SW480 (cell line): Measurements from ENCODE around the gene CLEC2A.
"Not testable (repeated sequence)": the region's sequence is repeated elsewhere in the genome, so short reads cannot be mapped to it uniquely, and the experiment has no call there.

Source experiments
- DNase-seq: peaks from one replicate; pipeline ENCODE4 v3.0.0-alpha.2; 2016; ENCODE audit warnings: low spot score

CLEC2A gene

DNA sequence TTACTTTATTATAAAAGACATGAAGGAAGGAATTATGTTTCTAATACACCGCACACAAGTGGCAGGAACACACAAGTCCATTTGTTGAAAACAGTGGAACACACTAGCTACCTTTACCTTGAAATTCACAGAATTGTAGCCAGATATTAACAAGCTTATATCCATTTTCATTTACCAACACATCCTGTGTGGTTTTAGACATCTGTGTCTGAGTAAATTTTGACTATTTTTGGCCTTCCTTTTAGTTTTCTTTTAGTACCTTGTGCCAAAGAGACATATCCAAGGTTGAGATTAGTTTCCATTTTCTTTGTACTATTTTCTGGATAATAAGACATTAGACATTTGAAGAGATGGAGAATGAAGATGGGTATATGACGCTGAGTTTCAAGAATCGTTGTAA, 50.9 kb downstream of the CLEC2A start, which contains the start of gene KLRF2:
TSS of gene KLRF2 (plus strand) at position 244 of the 400 bp plus-strand sequence. CDS start at position 351, 107 bp downstream.
- DNase-seq = no peak

DNA sequence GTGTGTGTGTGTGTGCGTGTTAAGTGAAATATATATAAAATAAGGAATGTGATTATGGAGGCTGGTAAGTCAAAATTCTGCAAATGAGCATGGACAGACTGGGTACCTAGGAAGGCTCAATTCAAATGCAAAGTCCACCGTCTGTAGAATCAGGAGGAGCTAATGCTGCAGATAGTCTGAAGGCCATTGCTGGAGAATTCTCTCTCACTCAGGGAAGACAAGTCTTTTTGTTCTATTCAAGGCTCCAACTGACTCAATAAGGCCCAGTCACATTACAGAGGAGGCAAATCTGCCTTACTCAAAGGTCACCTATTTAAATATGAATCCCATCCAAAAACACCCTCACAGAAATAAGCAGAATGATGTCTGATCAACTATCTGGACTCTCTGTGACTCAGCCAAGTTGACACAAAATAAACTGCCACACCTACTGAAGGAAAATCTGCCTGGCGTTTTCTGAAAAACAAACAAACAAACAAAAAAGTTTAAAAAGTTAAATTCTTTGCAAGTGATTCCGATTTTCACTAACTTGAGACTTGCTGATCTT, 51.6 kb downstream of the CLEC2A start:
- no peak for DNase-seq

DNA sequence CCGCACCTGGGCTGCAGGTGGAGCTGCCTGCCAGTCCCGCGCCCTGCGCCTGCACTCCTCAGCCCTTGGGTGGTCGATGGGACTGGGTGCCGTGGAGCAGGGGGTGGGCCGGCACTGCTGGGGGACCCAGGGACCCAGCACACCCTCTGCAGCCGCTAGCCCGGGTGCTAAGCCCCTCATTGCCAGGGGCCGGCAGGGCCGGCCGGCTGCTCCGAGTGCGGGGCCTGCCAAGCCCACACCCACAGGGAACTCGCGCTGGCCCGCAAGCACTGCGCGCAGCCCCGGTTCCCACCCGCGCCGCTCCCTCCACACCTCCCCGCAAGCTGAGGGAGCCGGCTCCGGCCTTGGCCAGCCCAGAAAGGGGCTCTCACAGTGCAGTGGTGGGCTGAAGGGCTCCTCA, 56.0 kb downstream of the CLEC2A start:
- not testable (repeated sequence) for DNase-seq

DNA sequence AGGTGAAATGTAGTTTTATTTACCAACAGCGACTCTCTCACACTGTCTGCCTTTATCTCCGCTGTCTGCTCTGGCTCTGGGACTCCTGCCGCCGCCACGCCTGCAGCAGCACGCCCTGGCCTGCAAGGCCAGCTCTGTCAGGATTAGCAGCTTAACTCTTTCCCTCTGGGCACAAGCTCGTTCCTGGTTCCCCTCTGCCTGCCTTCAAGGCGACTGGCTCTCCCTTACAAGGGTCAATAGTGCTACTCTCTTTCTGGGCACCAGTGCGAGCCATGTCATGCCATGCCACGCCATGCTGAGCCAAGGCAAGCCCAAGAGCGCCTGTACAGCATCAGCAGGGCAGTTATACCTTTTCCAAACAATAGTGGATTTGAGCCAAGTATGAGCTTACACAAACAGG, 59.4 kb downstream of the CLEC2A start:
- no peak for DNase-seq

DNA sequence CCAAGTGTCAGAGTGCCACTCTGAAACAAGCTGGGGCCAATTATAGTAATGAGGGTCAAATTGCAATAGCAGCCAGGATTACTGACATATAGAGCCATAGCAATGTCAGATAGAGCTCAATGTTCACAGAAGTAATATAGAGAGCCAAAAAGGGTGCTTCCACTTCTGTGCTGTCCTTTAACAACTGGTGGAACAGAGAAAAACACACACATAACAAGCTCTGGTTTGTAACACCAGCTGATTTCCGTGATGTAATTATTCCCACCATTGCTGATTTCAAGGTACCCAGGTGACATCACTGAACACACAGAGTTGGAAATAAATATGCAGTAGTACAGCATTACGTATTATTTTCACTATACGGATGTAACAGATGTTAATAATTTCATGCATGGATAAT, 60.0 kb downstream of the CLEC2A start:
- no peak for DNase-seq

DNA sequence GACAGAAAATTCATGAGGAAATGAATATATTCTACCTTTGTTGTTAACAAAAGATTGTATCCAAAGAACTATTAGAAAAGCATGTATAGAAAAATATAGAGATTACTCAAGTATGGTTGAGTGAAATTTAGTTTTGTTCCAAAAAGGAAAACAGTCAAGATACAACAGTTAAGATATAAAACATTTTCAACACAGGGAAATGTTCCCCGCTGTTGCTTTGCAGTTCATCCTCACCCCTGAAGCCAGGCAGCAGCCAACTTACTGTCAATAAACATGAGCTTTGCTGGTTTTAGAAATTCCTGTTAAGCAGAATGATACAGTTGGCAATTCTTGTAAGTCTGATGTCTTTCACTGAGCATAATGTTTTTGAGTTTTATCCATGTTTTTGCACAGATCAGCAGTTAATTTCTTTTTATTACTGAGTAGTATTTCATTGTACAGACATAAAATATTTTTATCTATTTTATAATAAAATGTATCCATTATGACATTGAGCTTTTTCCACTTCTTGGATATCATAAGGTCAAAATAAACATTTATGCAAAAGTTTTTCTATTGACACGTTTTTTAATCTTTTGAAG, 61.8 kb downstream of the CLEC2A start:
- DNase-seq = no peak

DNA sequence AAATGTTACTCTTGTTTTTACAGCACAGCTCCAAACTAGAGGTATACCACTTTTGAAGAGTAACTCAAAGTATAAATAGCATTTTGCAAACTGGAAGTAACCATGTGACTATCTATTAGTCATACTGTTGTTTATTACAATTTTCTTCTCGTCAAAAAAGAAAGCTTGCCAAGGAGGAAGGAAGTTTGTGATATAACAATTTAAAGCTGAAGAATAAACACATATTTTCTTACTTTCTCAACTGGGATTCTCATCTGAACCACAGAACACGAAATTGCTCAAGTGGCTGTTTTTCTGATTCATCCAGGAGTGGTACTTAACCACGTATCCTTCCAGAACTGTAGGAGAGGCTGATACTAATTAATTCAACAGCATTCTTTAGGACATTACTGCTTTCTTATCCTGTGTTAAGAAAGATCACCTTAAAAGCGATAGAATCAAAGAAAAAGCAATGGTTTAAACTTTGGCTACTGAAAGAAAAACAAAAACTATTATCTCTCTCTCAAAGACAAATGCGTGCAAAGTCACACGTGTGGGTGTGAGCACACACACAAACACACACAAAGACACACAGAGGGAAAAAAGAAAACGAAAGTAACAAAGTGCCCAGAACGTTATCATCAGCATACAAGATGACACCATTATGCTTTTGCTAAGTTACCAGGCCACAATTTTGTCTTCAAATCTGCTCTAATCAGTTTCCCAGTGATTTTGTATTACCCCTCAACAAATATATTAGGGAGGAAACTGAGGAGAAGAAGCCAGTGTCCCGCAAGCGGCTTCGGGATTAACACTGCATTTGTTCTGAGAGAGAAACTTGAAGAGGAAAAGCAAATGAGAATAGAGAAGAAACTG, 62.6 kb downstream of the CLEC2A start, which contains the start of gene CLEC2B:
TSS of gene CLEC2B (minus strand) at position 48 of the 855 bp plus-strand sequence.
- DNase-seq = peak; percentile 33

DNA sequence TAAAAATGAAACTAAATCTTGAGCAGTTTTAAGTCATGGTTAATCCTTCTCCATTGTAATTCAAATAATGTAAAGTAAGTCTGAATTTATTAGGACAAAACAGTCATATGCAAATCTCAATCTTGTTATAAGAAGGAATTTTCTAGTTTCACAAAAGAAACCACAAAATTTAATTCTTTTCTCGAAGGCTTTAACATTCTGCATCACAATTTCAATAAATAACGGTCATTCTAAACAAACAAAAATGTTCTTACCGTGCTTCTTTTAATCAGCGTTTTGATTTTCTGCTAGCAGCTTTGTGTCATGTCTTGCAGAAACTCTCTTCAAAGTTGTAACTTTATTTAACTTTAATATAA, 63.2 kb downstream of the CLEC2A start:
- no peak for DNase-seq

DNA sequence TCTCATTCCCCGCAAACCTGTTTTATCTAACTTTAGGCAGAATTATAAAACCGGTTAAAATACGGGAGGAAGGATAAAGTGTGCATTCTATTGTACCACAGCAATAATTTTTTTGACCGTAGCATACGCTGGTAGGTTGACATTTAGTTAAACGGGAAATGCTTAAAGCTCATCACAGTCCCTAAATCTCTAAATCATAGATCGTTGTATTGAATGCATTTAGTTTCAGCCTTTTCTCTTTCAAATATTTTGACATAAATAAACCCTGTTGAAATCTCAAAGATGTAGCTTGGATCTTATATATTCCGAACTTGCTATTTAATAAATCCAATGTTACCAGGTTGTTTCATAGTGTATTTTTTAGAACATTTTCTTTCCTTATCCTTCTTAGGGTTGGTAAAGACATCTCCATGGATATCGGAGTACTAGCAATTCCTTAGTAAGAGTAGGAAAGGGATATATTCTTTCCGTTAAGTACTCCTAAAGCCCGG, 63.8 kb downstream of the CLEC2A start:
- no peak for DNase-seq

DNA sequence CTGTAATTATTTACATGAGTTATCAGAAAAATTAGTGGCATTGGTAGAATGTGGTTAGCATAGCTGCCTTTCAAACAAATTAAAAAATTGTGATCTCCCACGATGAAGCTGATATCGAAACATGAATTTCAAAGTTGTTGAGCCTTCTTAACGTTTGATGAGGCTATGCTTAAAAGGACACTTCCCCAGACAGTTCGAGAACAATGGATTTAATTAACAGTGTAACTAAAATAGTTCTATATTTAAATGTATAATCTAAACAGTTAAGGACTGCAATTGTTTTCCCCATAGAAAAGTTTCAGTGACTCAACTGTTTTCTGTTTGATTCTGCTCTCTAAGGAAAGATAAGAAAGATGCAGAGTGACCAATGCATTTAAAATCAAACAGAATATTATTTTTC, 64.6 kb downstream of the CLEC2A start:
- DNase-seq = no peak

DNA sequence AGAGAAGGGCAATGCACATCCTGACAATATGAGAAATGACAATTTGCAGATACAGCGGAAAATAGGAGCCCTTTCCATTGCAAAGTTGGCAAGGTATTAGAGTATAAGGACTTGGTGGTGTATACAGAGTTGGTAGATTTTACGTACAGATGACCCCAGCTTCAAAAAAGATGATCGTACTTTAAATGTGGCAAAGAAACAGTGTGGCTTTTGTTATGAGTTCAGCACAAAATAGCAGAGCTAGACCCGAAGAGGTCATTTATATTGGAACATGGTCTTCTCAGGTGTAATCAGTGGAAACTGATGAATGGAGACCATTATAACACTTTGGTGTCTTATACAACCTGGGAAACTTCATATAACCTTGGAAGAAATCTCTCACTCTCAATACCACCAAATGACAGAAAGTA, 65.3 kb downstream of the CLEC2A start:
- no peak for DNase-seq

DNA sequence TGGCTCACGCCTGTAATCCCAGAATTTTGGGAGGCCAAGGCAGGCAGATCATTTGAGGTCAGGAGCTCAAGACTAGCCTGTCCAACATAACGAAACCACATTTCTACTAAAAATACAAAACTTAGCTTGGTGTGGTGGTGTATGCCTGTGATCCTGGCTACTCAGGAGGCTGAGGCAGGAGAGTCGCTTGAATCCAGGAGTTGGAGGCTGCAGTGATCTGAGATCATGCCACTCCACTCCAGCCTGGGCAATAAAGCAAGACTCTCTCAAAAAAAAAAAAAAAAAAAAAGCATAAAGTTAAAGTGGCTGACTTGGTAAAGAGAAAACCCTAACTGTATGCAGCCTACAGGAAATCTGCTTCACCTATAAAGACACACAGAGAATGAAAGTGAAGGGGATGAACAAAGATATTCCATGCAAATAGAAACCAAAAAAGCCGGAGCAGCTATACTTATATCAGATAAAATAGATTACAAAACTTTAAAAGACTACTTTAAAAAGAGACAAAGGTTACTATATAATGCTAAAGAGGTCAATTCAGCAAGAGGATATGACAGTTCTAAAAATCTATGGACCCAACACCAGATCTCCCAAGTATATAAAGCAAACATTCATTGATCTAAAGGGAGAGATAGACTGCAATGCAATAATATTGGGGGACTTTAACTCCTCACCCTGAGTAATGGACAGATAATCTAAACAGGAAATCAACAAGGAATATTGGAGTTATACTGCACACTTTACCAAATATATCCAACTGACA, 67.1 kb downstream of the CLEC2A start:
- DNase-seq = no peak
